Upper lobe of left lung (tissue), 6 donors: ENCODE measurements around the gene NME9. TPM values are rescaled to one million over a fixed set of nuclear protein-coding genes. Genes with fewer than 3 reads are reported as not detected.

Experiments used
- ATAC-seq, 2 donors: fragments of 200-7000 bp; cut with Tn5 transposase; one replicate each; pipeline ENCODE4 v1.9.1; 2022; ENCODE audit warnings: mild to moderate bottlenecking in 2 of 2, moderate library complexity in 2 of 2; ENCODE audit not compliant: low FRiP score in 2 of 2
- DNase-seq, 2 donors: peaks; one replicate each; pipeline ENCODE4 v3.0.0-alpha.2; 2019 to 2020
- H3K27ac ChIP-seq, 4 donors: fragments of 200-600 bp; sonication (generic); one replicate each; pipeline ENCODE4 v1.5.1; 2016 to 2019
- H3K27me3 ChIP-seq, 4 donors: fragments of 200-600 bp; sonication (generic); one replicate each; pipeline ENCODE4 v1.5.1; 2017 to 2019
- H3K36me3 ChIP-seq, 4 donors: fragments of 200-600 bp; sonication (generic); one replicate each; pipeline ENCODE4 v1.5.1; 2016 to 2019
- H3K4me1 ChIP-seq, 4 donors: fragments of 200-600 bp; sonication (generic); one replicate each; pipeline ENCODE4 v1.5.1; 2018 to 2019
- H3K4me3 ChIP-seq, 4 donors: fragments of 200-600 bp; sonication (generic); one replicate each; pipeline ENCODE4 v1.5.1; 2017 to 2019; ENCODE audit warnings: mild to moderate bottlenecking in 2 of 4, moderate library complexity in 1 of 4
- H3K9me3 ChIP-seq, 4 donors: fragments of 200-600 bp; sonication (generic); one replicate each; pipeline ENCODE4 v1.5.1; 2018 to 2019
- EP300 ChIP-seq, 4 donors: sonication (generic); formaldehyde crosslinking; IDR thresholded peaks; one replicate each; pipeline ENCODE4 v1.5.1; 2017; ENCODE audit warnings: antibody characterized with exemption in 4 of 4, control low read depth in 2 of 4
- POLR2A ChIP-seq, 4 donors: fragments of 450-650 bp; IDR thresholded peaks; one replicate each; pipeline ENCODE4 v1.5.1; 2016 to 2017; ENCODE audit warnings: antibody characterized with exemption in 4 of 4, mild to moderate bottlenecking in 2 of 4
- POLR2AphosphoS5 ChIP-seq, 2 donors: sonication (generic); formaldehyde crosslinking; IDR thresholded peaks; one replicate each; pipeline ENCODE4 v1.5.1; 2017; ENCODE audit warnings: antibody characterized with exemption in 2 of 2
- WGBS, 2 donors: methylation state at CpG; one replicate each; pipeline ENCODE4 v1.1.5; 2017 to 2018; 5-methylcytosine and 5-hydroxymethylcytosine counted together
- total RNA-seq, 6 donors: library from RNA; depleted of rRNA in 4 of 6; stranded (reverse); fragments of >200 nt in 4 of 6; gene quantifications; one replicate each; pipeline versions ENCODE4 v1.1.0 to v1.2.1, GENCODE V29; 2016 to 2021
- TF ChIP-seq, protein P1 (sequence below), 6 experiments: fragments of 450-650 bp in 4 of 6; fragments of 200-600 bp in 2 of 6; sonication (generic) in 2 of 6; IDR thresholded peaks; one replicate each; pipeline ENCODE4 v1.5.1; 2016 to 2019; ENCODE audit warnings: antibody characterized with exemption in 6 of 6
- donor health status: DM: no; HTN: no; CAD: no; lungs with moderate emphysema.
- donor health status: DM: no; HTN: yes; CAD: no; lungs with severe emphysema.

Gene NME9
- total RNA-seq, 6 donors from 2014 or later: 0.46 to 16.5 (median 3.3) TPM

DNA sequence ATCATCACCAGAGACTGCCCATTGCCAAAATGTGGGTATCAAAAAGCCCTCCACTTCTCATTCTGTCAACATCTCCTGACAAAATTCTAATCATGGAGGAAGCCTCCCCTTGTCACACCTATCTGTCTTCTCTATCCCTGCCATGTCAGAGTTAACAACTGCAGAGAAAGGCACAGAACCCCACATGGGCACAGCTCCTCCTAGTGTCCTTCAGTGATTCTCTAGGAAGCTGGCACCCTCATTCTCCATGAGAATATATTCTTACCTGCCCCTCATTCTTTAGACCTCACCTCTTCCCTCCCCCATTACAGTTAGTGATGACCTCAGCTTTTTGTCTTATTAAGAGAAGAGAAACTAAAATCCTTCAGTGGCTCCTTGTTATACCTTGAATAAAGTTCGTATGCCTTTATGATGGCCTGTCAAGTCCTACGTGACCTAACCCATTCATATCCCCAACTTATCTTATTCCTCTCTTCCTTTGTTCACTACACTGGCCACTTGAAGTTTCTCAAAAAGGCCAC lies 44.6 kb downstream of the NME9 start:
- DNase-seq: no peak
- ATAC-seq: no peak
- no peak for TF ChIP-seq EP300 (IDR thresholded peaks at IDR 0.05)
- TF ChIP-seq, protein P1, sequence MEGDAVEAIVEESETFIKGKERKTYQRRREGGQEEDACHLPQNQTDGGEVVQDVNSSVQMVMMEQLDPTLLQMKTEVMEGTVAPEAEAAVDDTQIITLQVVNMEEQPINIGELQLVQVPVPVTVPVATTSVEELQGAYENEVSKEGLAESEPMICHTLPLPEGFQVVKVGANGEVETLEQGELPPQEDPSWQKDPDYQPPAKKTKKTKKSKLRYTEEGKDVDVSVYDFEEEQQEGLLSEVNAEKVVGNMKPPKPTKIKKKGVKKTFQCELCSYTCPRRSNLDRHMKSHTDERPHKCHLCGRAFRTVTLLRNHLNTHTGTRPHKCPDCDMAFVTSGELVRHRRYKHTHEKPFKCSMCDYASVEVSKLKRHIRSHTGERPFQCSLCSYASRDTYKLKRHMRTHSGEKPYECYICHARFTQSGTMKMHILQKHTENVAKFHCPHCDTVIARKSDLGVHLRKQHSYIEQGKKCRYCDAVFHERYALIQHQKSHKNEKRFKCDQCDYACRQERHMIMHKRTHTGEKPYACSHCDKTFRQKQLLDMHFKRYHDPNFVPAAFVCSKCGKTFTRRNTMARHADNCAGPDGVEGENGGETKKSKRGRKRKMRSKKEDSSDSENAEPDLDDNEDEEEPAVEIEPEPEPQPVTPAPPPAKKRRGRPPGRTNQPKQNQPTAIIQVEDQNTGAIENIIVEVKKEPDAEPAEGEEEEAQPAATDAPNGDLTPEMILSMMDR (IDR thresholded peaks at IDR 0.05): no peak
- no peak for TF ChIP-seq POLR2A (IDR thresholded peaks at IDR 0.05)
- no peak for TF ChIP-seq POLR2AphosphoS5 (IDR thresholded peaks at IDR 0.05)
- Histone ChIP-seq H3K36me3 (peaks cover 7 to 74% (median 37%) of the 10 kb centered on the region in 4 donors), H3K27ac (no peak overlapping the region), H3K4me3 (no peak overlapping the region), H3K9me3 (no peaks in the 10 kb centered on the region), H3K27me3 (no peaks in the 10 kb centered on the region), H3K4me1 (no peaks in the 10 kb centered on the region)
- 95 to 96% methylated on average over 2 of the region's 2 CpGs for WGBS, 2 donors

DNA sequence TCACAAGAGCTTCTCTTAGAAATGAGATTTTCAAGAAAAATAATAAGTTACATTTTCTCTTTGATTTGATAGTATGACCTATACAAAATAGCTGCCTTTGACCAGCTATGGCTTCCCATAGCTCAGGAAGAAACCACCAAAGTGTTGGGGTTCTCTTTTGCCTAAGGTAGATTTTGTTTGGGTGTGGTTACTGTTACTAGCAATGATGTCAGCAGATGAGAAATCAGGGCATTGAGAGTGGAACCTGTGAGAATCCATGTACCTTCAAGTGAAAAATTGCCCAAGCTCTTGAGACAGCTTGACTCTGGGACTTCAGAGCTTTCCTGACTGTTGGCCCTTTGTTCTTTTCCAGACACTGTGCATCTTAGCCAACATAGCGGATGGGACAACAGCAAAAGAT lies 45.6 kb downstream of the NME9 start:
- 95 to 100% methylated on average over 1 of the region's 1 CpG for WGBS, 2 donors
- TF ChIP-seq, protein P1 (IDR thresholded peaks at IDR 0.05): no peak
- no peak for TF ChIP-seq POLR2AphosphoS5 (IDR thresholded peaks at IDR 0.05)
- no peak for TF ChIP-seq EP300 (IDR thresholded peaks at IDR 0.05)
- TF ChIP-seq POLR2A (IDR thresholded peaks at IDR 0.05): no peak
- DNase-seq (no peak), ATAC-seq (no peak)
- Histone ChIP-seq H3K27ac (no peak overlapping the region), H3K4me1 (no peaks in the 10 kb centered on the region), H3K36me3 (peaks cover 3 to 64% (median 33%) of the 10 kb centered on the region in 4 donors), H3K9me3 (no peaks in the 10 kb centered on the region), H3K4me3 (no peak overlapping the region), H3K27me3 (no peaks in the 10 kb centered on the region)

DNA sequence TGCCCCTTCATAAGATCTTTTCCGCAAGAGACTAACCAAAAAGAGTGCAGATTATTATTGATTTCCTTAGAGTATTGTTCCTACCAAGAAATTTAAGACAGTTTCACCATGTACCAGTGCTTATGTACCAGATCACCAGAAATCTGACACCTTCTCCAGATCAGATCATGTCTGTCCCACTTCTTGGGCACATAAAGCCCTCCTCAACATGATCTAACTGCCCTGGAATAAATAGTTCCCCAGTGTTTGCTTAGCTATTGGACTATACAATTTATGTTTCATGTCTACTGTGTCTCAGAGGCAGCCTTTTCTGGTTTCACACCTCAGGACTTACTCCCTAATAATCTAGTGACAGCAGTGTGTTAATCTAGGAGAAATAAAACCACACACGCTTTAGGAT lies 46.8 kb downstream of the NME9 start:
- Histone ChIP-seq H3K27ac (no peak overlapping the region), H3K27me3 (no peaks in the 10 kb centered on the region), H3K4me3 (no peak overlapping the region), H3K36me3 (peaks cover 3 to 53% (median 31%) of the 10 kb centered on the region in 4 donors), H3K9me3 (no peaks in the 10 kb centered on the region), H3K4me1 (no peaks in the 10 kb centered on the region)
- WGBS, 2 donors: 94 to 95% methylated on average over 2 of the region's 2 CpGs
- ATAC-seq: no peak
- no peak for DNase-seq
- TF ChIP-seq, protein P1 (IDR thresholded peaks at IDR 0.05): no peak
- no peak for TF ChIP-seq POLR2AphosphoS5 (IDR thresholded peaks at IDR 0.05)
- no peak for TF ChIP-seq EP300 (IDR thresholded peaks at IDR 0.05)
- no peak for TF ChIP-seq POLR2A (IDR thresholded peaks at IDR 0.05)

DNA sequence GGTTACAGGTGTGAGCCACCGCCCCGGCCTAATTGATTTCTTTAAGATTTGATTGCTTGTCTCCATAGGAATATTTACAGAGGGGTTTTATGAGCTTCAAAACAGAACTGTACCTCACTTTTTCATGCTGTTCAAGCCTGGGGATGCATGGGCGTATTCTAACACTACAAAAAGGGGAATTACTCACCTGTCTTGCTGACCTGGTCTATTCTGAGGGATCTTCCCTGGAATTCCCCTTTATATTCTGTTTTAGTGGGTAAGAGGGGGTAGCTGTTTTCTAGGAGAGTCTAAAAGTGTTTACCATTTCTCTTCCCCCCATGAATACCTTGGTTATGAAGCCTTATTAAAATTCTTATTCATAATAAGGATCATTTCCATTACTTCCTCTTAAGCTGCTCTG lies 48.1 kb downstream of the NME9 start:
- 96 to 100% methylated on average over 1 to 3 of the region's 3 CpGs for WGBS, 2 donors
- Histone ChIP-seq H3K27ac (no peak overlapping the region), H3K4me1 (no peaks in the 10 kb centered on the region), H3K27me3 (no peaks in the 10 kb centered on the region), H3K4me3 (no peak overlapping the region), H3K9me3 (no peaks in the 10 kb centered on the region), H3K36me3 (peaks cover 3 to 52% (median 22%) of the 10 kb centered on the region in 4 donors)
- TF ChIP-seq, protein P1 (IDR thresholded peaks at IDR 0.05): no peak
- no peak for TF ChIP-seq POLR2AphosphoS5 (IDR thresholded peaks at IDR 0.05)
- TF ChIP-seq EP300 (IDR thresholded peaks at IDR 0.05): no peak
- no peak for TF ChIP-seq POLR2A (IDR thresholded peaks at IDR 0.05)
- DNase-seq (no peak), ATAC-seq (no peak)

DNA sequence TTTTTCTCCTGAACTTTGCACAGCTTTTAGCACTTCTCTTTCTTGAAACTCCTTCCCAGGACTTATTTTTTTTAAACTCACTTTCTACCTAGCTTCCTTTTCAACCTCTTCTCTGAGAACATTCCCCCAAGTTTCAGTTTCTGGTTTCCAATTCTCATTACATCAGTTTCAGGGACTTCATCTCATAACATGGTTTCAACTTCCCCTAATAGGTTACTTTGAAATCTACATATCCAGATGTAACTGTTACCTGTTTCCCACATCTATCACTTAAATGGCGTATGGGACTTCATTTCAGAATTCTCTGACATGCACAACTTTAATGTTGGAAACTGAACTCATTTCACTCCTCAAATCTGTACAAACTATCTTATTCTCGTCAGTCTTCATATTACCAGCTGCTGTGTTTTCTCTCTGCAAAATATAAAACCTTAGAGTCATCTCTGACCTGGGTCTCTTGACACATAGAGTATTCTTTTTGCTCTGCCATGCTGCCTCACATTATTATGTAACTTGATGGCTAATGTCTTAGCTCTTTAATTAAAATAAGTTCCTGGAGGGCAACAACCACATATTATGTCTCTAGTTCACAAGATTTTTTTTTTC lies 58.4 kb downstream of the NME9 start:
- Histone ChIP-seq H3K4me1 (no peaks in the 10 kb centered on the region), H3K27ac (no peak overlapping the region), H3K4me3 (no peak overlapping the region), H3K36me3 (peaks cover 6 to 79% (median 38%) of the 10 kb centered on the region in 4 donors), H3K9me3 (no peaks in the 10 kb centered on the region), H3K27me3 (no peaks in the 10 kb centered on the region)
- TF ChIP-seq POLR2AphosphoS5 (IDR thresholded peaks at IDR 0.05): no peak
- 91 to 98% methylated on average over 2 of the region's 2 CpGs for WGBS, 2 donors
- ATAC-seq (no peak), DNase-seq (no peak)
